GM18498 (cell line): ENCODE results near the gene IGFALS.
"Not testable (repeated sequence)": the region's sequence is repeated elsewhere in the genome, so short reads cannot be mapped to it uniquely, and the experiment has no call there.

ENCODE experiments used
- ATAC-seq: cut with Tn5 transposase; IDR thresholded peaks from one replicate; pipeline ENCODE4 v1.9.1; 2021; ENCODE audit warnings: mild to moderate bottlenecking, moderate library complexity; ENCODE audit not compliant: unreplicated experiment

Gene IGFALS

DNA sequence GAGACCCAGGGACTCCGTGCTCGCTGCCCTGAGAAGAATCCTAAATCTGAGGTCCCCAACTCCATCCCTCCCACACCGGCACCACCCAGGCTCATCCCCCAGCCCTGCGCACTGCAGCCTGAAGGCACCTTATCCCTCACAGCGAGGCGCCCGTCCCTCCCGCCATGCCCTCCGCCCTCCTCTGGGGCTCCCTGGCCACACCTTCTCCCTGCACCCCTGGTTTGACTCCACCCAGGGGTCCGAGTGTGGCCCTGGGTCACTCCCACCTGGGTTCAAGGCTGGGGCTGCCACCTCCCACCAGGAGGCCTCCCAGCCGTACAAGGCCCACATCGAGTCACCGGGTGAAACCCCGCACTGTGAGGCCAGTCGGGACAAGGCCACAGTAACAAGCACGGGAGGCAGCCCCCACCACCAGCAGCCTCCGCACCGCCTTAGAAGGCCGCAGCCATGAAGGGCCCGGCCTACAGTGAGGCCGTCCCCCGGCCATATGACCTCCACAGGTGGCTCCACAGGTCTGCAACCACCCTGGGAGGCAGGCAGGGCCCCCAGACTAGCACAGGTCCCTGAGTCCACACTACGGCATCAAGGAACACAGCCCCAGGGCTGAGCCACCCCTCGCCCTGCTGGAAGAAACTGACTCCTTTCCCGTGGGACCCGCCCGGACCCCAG lies 24.8 kb upstream of the IGFALS start:
- no peak for ATAC-seq

DNA sequence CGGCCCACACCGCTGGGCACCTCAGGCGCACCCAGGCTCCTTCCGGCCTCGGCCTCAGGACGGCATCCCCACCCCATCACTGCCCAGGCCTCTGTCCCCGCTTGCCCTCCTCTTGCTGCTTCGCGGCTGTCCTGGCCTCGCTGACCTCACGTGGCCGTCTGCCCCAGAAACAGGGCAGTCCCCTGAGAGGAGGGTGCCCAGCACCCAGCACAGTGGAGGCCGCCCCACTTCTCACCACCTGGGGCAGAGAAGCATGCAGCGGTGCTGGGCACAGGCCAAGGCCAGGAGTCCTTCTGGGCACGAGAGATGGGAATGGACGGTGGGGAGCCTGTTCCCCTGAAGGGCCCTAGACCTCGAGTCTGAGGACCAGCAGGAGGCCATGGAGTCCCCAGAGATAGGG lies 24.2 kb upstream of the IGFALS start:
- no peak for ATAC-seq

GRCh38 chr16:1817276-1817589 lies 23.7 kb upstream of the IGFALS start:
- no peak for ATAC-seq

- ATAC-seq, result no peak
Observed at GRCh38 chr16:1816396-1817275, 23.1 kb upstream of the IGFALS start.

DNA sequence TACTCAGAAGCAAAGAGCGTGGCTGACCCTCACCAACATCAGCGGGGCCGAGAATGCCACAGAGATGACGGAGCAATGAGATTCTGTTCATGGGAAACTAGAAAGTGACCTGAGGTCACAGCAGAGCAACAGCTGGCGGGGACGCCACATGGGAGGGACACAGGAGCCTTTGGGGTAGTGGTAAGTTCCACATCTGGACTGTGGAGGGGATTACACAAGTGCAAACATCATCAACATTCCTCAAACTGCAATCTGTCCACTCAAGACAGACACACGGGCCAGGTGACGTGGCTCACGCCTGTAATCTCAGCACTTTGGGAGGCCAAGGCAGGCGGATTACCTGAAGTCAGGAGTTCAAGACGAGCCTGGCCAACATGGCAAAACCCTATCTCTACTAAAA lies 22.0 kb upstream of the IGFALS start:
- ATAC-seq, result no peak

- no peak for ATAC-seq
Observed at GRCh38 chr16:1812732-1813163, 19.2 kb upstream of the IGFALS start.

DNA sequence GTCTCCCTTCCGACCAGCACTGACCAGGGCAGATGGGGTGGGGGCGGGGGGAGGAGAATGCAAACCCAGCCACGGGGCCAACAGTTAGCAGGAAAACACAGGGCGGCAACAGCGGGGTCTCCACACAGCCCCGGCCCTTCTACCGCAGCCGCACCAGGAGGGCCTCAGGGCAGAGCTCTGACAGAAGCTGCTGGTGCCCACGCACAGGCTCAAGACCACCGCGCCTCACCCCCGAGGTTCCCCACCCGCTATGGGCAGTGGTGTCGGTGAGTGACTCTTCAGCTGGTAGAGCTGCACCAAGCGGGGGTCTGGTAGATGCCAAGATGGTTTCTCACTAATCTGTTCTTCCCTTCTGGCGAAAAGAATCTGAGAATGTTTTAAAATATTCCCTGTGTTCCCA lies 17.0 kb upstream of the IGFALS start:
- no peak for ATAC-seq

DNA sequence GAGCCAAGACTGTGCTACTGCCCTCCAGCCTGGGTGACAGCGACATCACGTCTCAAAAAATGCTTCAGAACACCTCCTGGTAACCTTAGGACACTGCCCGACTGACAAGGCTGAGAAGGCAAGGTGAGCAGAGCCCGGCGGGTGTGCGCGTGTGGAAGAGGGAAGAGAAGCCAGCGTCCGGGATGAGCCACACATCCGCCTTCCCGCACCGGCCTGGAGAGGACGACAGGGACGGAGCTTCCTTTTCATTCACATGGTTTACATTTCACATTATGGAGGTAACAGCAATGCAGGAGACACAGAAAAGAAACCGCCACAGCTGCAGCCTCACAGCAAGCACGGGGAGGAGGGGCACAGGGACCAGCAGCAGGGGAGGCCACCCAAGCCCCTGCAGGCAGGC lies 16.6 kb upstream of the IGFALS start:
- no peak for ATAC-seq

DNA sequence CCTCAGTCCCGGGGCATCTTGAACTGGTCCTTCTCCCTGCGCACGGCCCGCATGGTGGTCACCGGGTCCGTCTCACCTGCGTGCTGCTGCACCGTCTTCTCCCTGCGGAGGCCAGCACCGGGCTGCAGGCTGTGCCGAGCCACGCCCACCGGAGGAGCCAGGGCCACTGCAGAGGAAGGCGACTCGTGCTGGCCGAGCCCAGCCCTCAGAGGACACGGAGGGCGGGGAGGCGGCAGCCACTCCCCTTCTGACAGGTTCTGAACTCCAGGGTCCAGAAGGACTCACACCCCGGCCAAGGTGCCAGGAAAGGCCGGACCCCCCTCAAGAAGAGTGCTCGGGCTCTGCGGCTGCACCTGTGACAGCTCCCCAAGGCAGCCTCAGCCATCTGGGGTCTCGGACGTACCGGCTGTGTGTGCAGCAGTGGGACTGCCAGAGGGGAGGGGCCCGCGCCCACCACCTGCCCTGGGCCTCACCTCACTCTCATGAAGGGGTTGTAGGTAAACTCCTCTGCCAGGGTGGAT lies 15.8 kb upstream of the IGFALS start:
- no peak for ATAC-seq

- ATAC-seq, result no peak
Observed at GRCh38 chr16:1808691-1809090, 15.2 kb upstream of the IGFALS start.

DNA sequence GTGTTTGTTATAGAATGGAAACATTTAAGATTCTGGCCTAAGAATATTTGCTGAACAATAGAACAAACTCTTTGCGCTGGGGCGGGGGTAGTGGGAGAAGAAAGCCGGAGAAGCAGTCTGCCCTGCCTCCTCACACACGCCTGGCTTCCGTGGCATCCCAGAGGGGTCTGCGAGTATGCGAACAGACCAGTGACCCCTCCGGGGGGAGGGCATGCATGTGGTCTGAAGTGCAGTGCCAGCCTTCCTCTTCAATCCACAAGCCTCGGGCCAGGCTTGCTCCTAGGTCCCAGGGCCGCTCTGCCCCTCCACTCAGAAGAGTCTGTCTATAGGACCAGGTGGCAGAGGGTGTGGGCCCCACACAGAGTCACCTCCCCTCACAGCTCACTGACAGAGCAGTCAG lies 14.1 kb upstream of the IGFALS start:
- no peak for ATAC-seq

GRCh38 chr16:1800701-1801100 lies 7.2 kb upstream of the IGFALS start:
- ATAC-seq, result no peak

DNA sequence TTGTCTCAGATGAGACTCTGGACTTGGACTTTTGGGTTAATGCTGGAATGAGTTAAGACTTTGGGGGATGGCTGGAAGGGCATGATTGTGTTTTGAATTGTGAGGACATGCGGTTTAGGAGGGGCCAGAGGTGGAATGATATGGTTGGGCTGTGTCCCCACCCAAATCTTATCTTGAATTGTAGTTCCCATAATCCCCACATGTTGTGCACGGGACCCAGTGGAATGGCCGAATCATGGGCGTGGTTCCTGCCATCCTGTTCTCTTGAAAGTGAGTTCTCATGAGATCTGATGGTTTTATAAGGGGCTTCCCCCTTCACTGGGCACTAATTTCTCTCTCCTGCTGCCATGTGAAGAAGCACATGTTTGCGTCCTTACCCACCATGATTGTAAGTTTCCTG lies 5.8 kb upstream of the IGFALS start:
- not testable (repeated sequence) for ATAC-seq

DNA sequence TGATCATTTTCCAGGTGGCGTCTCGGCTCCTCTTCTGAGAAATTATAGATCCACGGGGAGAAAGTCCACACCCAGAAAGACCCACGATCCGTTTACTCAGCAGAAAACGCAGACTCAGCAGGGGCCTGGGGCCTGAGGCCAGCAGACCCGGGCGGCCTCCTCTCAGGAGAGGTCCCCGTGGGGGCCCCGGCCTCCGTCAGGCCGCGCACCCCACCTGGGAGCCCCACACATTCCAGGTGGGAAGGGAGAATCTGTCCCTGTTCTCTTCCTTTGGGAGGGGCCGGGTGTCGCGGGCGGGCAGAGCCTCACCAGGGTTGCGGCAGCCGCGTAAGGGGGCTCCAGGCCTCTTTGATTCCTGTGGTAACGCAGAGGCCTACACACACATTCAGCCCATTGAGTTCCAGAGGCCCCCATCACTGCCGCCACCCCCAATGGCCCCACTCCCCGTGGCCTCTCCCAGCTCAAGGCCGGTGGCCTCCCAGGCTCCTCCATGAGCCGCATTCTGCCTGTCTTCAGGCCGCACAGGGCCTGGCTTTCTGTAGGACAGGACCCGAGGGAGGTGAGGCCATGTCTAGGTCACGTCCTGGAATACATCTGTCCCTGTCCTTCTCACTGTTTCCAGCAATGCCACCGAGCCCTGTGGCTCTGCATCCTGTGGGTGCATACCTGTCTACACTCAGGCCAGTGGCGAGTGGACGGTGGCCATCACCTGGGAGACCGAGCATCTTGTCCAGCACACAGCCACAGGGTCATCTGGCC lies 1.6 kb upstream of the IGFALS start:
- ATAC-seq, result no peak

- ATAC-seq, result no peak
Observed at GRCh38 chr16:1794221-1794871, 841 bp upstream of the IGFALS start.

GRCh38 chr16:1792836-1793577 lies 498 bp downstream of the IGFALS start:
- no peak for ATAC-seq

GRCh38 chr16:1791943-1792812 lies 1.3 kb downstream of the IGFALS start:
- no peak for ATAC-seq

DNA sequence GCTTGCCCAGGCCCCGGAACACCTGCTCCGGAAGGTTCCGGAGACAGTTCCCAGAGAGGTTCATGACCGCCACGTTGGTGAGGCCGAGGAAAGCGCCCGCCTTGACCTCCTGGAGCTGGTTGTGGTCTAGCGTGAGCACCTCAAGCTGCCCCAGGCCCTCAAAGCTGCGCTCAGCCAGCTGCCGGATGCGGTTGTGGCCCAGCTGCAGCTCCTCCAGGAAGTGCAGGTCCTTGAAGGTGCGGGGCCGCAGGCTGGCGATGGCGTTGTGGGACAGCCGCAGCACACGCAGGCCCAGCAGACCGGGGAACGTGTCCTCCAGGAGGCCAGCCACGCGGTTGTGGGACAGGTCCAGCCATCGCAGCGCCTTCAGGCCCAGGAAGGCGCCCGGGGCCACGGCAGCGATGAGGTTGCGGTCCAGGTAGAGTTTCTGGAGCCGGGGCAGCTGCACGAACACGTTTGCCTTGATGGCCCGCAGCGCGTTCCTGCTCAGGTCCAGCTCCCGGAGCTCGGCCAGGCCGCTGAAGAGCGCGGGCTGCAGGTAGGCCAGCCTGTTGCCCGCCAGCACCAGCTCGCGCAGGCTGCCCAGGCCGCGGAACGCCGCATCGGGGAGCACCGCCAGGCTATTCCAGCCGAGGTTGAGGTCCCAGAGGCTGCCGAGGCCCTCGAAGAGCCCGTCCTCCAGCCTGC lies 2.1 kb downstream of the IGFALS start:
- ATAC-seq, result no peak
